ENCODE results near the gene CR2.

Gene CR2

DNA sequence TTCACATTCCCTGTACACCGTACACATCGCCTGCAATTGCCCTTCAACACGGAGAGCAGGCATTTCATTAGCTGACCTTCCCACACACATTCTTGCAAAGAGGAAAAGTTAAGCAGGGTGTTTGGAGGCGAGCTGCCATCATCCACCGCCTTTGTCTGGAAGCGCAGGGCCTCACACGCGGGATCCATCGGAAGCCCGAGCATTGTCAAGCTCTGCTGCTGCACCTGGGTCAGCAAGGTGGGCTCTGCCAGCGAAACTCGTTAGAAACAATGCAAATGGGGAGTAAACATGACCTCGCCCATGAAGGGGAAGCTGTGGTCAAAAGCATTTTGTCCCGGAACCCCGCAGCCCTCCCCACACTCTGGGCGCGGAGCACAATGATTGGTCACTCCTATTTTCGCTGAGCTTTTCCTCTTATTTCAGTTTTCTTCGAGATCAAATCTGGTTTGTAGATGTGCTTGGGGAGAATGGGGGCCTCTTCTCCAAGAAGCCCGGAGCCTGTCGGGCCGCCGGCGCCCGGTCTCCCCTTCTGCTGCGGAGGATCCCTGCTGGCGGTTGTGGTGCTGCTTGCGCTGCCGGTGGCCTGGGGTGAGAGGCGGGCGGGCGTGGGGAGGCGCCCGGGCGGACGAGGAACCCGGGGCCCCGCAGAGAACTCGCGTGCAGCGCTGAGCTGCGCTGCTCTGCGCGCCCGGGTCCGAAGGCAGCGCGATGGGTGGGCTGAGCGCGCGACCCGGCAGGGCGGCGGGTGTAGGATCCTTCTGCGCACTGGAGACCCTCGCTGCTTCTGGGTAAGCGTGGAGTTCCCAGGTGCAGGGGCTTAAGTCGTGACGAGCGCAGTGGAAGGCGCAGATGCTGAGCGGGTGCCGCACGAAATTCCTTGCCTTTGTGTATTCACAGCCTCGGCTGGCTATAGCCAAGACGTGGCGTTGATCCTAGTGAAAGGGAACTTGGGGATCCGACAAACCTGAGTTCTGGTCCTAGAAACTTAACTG lies 42.0 kb downstream of the CR2 start, which contains the start of gene CR1:
Gene CR1 (plus strand): TSS at position 357 of the 992 bp plus-strand sequence. CDS start 111 bp downstream, at position 468.
- POLR2A ChIA-PET: no interaction called here
- TF ChIP-seq, protein P1, sequence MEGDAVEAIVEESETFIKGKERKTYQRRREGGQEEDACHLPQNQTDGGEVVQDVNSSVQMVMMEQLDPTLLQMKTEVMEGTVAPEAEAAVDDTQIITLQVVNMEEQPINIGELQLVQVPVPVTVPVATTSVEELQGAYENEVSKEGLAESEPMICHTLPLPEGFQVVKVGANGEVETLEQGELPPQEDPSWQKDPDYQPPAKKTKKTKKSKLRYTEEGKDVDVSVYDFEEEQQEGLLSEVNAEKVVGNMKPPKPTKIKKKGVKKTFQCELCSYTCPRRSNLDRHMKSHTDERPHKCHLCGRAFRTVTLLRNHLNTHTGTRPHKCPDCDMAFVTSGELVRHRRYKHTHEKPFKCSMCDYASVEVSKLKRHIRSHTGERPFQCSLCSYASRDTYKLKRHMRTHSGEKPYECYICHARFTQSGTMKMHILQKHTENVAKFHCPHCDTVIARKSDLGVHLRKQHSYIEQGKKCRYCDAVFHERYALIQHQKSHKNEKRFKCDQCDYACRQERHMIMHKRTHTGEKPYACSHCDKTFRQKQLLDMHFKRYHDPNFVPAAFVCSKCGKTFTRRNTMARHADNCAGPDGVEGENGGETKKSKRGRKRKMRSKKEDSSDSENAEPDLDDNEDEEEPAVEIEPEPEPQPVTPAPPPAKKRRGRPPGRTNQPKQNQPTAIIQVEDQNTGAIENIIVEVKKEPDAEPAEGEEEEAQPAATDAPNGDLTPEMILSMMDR (IDR thresholded peaks at IDR 0.05; ENCODE audit: insufficient read depth, low read length, missing control alignments): no peak
- H3K4me3 ChIP-seq (ENCODE audit: low read depth, low read length): no peak within 1 kb of the TSS; the same call in 1 of the 2 replicates
- DNase-seq (ENCODE audit: low read depth, low spot score): no peak
- CTCF ChIA-PET: no interaction called here

DNA sequence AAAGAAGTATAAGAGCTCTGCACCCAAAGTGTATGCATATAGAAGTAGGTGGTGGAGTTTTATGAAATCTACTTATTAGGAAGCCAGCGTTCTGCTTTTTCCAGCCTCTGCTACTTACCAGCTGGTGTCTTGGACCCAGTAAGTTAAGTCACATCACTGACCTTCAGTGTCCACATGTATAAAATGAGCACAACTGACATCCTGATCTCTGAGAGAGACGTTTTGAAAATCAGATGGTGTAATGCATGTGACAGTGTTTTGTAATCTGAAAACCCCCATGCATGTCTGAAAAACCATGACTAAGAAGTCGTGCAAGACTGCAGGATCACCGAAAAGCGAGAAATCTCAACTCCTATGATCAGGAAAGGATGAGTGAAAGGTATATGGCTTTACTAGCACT lies 43.8 kb downstream of the CR2 start:
- DNase-seq (ENCODE audit: low read depth, low spot score): no peak
- ChIA-PET POLR2A (no interaction called here), CTCF (interaction anchor here (0.9 kb wide), 1 partner anchor 1019 kb away, joined by 3 read pairs; no protein-coding TSS in a partner anchor)
- H3K4me3 ChIP-seq (ENCODE audit: low read depth, low read length): no peak overlapping the region
- TF ChIP-seq, protein P1 (IDR thresholded peaks at IDR 0.05; ENCODE audit: insufficient read depth, low read length, missing control alignments): no peak

DNA sequence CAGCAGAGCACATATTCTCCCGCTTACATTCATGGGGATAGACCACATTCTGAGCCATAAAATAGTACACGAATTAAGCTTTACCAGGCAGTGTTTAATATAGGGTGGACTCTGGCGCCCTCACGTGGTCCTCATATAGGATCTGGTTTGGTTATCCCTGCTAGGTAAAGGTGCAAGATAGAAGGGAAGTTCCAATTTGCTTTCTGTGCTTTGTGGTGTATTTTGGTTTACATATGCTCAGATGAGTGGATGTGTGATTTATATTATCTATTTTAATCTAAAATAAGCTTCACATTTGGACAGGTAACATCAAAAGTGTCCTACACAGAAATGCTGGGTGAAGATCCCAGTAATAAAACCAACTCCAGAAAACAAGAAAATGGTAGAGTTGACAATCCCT lies 45.4 kb downstream of the CR2 start:
- TF ChIP-seq, protein P1 (IDR thresholded peaks at IDR 0.05; ENCODE audit: insufficient read depth, low read length, missing control alignments): peak; percentile 66
- ChIA-PET CTCF (interaction anchor here (0.6 to 1.9 kb wide), 22 partner anchors 11 to 1020 kb away, joined by 3 to 17 read pairs (median 4); no protein-coding TSS in a partner anchor), POLR2A (no interaction called here)
- peak; percentile 23 for DNase-seq (ENCODE audit: low read depth, low spot score)
- H3K4me3 ChIP-seq (ENCODE audit: low read depth, low read length): no peak overlapping the region

DNA sequence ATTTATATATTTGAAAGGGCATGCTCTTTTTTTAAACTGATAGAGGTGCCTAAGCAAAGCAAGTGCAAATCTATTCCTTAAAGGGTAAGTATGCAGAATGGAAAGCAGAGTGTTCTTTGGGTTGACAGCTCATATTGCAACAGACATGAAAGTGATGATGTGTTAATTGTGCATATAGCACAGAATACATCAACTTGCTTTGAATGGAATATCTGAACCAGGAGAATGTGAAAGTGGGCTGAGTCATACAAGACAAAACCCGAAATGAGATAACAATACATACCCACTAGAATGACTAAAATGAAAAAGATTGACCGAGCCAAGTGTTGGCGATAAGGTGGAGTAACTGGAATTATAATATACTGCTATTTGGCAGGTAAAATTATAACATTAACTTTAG lies 46.2 kb downstream of the CR2 start:
- CTCF ChIA-PET: interaction anchor here (0.7 to 1.9 kb wide), 16 partner anchors 11 to 1021 kb away, joined by 3 to 17 read pairs (median 4); no protein-coding TSS in a partner anchor
- H3K4me3 ChIP-seq (ENCODE audit: low read depth, low read length): no peak overlapping the region
- TF ChIP-seq, protein P1 (IDR thresholded peaks at IDR 0.05; ENCODE audit: insufficient read depth, low read length, missing control alignments): no peak
- DNase-seq (ENCODE audit: low read depth, low spot score): no peak
- POLR2A ChIA-PET: no interaction called here

DNA sequence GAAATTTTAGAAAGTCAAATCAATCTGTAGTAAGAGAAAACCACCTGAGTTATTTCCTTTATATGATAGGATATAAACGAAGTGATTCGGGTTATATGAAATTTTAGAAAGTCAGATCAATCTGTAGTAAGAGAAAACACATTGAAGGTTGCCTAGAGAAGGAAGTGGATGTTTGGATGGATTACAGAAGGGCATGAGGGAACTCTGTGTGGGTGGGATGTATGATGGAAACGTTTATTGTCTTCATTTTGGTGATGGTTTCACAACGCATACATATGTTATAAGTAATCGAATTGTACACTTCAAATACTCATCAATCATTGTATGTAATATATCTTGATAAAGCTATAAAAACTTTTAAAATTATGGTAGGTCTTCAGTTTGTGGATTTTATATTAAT lies 46.9 kb downstream of the CR2 start:
- no peak for DNase-seq (ENCODE audit: low read depth, low spot score)
- CTCF ChIA-PET: interaction anchor here (1.1 to 2.3 kb wide), 2 partner anchors 417 to 837 kb away, joined by 3 to 8 read pairs; no protein-coding TSS in a partner anchor
- POLR2A ChIA-PET: no interaction called here

More for the DNA sequence above, 46.9 kb downstream of the CR2 start:
- no peak overlapping the region for H3K4me3 ChIP-seq (ENCODE audit: low read depth, low read length)
- TF ChIP-seq, protein P1 (IDR thresholded peaks at IDR 0.05; ENCODE audit: insufficient read depth, low read length, missing control alignments): no peak
